H9 (cell line): ENCODE data around the gene APOM. TPM values are rescaled to one million over a fixed set of nuclear protein-coding genes. Genes with fewer than 3 reads are reported as not detected.

ENCODE experiments used
- DNase-seq: peaks from one replicate; pipeline ENCODE4 v3.0.0-alpha.2; 2017
- H2AFZ ChIP-seq: one replicate; pipeline ENCODE4 v1.6.1; 2013; ENCODE audit warnings: mild to moderate bottlenecking, low read length, control low read depth, moderate library complexity
- H2AK5ac ChIP-seq: 2 replicates; pipeline ENCODE4 v1.6.1; 2013; ENCODE audit warnings: low read length, control low read depth, mixed read lengths; ENCODE audit not compliant: insufficient read length
- H2BK120ac ChIP-seq: one replicate; pipeline ENCODE4 v1.6.1; 2013; ENCODE audit warnings: low read depth, mild to moderate bottlenecking, low read length, control low read depth, inconsistent platforms; ENCODE audit not compliant: poor library complexity, severe bottlenecking
- H2BK12ac ChIP-seq: 2 replicates; pipeline ENCODE4 v1.6.1; 2013; ENCODE audit warnings: low read length, control low read depth, mixed read lengths, low read depth; ENCODE audit not compliant: insufficient read length
- H2BK15ac ChIP-seq: 2 replicates; pipeline ENCODE4 v1.6.1; 2013; ENCODE audit warnings: low read depth, low read length, control low read depth
- H2BK20ac ChIP-seq: one replicate; pipeline ENCODE4 v1.6.1; 2013; ENCODE audit warnings: low read depth, mild to moderate bottlenecking, low read length, control low read depth, inconsistent platforms; ENCODE audit not compliant: poor library complexity, severe bottlenecking
- H2BK5ac ChIP-seq: 2 replicates; pipeline ENCODE4 v1.6.1; 2013; ENCODE audit warnings: low read length, control low read depth, mixed read lengths; ENCODE audit not compliant: insufficient read length
- H3K14ac ChIP-seq: 2 replicates; pipeline ENCODE4 v1.6.1; 2013; ENCODE audit warnings: low read length, control low read depth; ENCODE audit not compliant: insufficient read depth
- H3K18ac ChIP-seq: 2 replicates; pipeline ENCODE4 v1.6.1; 2013; ENCODE audit warnings: low read depth, mild to moderate bottlenecking, mixed read lengths, low read length, control low read depth; ENCODE audit not compliant: insufficient read length
- H3K23ac ChIP-seq: 2 replicates; pipeline ENCODE4 v1.6.1; 2013; ENCODE audit warnings: low read length, control low read depth, mixed read lengths, low read depth; ENCODE audit not compliant: insufficient read length
- H3K23me2 ChIP-seq: 2 replicates; pipeline ENCODE4 v1.6.1; 2013; ENCODE audit warnings: low read depth, mild to moderate bottlenecking, mixed read lengths, low read length, control low read depth; ENCODE audit not compliant: insufficient read length, poor library complexity, severe bottlenecking
- H3K27ac ChIP-seq: 2 replicates; pipeline ENCODE4 v1.5.1; 2013; ENCODE audit warnings: low read length, control low read depth, mixed read lengths, low read depth; ENCODE audit not compliant: insufficient read length
- H3K27me3 ChIP-seq: 2 replicates; pipeline ENCODE4 v1.6.1; 2013; ENCODE audit warnings: low read length, control low read depth, inconsistent platforms; ENCODE audit not compliant: insufficient read depth
- H3K4ac ChIP-seq: 2 replicates; pipeline ENCODE4 v1.6.1; 2013; ENCODE audit warnings: low read depth, mild to moderate bottlenecking, control low read depth, inconsistent platforms, low read length, moderate library complexity
- H3K4me1 ChIP-seq: 2 replicates; pipeline ENCODE4 v1.6.1; 2013; ENCODE audit warnings: low read length, control low read depth, inconsistent platforms; ENCODE audit not compliant: insufficient read depth
- H3K4me2 ChIP-seq: 2 replicates; pipeline ENCODE4 v1.6.1; 2013; ENCODE audit warnings: low read length, control low read depth, mixed read lengths; ENCODE audit not compliant: insufficient read length, insufficient read depth
- H3K56ac ChIP-seq: 2 replicates; pipeline ENCODE4 v1.6.1; 2013; ENCODE audit warnings: low read depth, mild to moderate bottlenecking, mixed read lengths, low read length, control low read depth; ENCODE audit not compliant: insufficient read length
- H3K79me1 ChIP-seq: 2 replicates; pipeline ENCODE4 v1.6.1; 2013; ENCODE audit warnings: low read depth, mild to moderate bottlenecking, moderate library complexity, low read length, control low read depth, inconsistent platforms; ENCODE audit not compliant: insufficient read depth, poor library complexity, severe bottlenecking
- H3K79me2 ChIP-seq: 2 replicates; pipeline ENCODE4 v1.6.1; 2013; ENCODE audit warnings: low read length, control low read depth, inconsistent platforms; ENCODE audit not compliant: insufficient read depth
- H3K9ac ChIP-seq: 2 replicates; pipeline ENCODE4 v1.6.1; 2013; ENCODE audit warnings: low read length, control low read depth, mixed read lengths; ENCODE audit not compliant: insufficient read length; ENCODE audit errors: extremely low read depth
- H3K9me3 ChIP-seq: one replicate; pipeline ENCODE4 v1.6.1; 2013; ENCODE audit warnings: low read depth, low read length, inconsistent platforms; ENCODE audit not compliant: control insufficient read depth
- H3T11ph ChIP-seq: one replicate; pipeline ENCODE4 v1.6.1; 2013; ENCODE audit warnings: mild to moderate bottlenecking, low read length, control low read depth, inconsistent platforms
- H4K20me1 ChIP-seq: one replicate; pipeline ENCODE4 v1.6.1; 2013; ENCODE audit not compliant: control insufficient read depth, insufficient read length, insufficient read depth
- H4K5ac ChIP-seq: 2 replicates; pipeline ENCODE4 v1.6.1; 2013; ENCODE audit warnings: low read depth, mild to moderate bottlenecking, mixed read lengths, low read length, control low read depth; ENCODE audit not compliant: insufficient read length
- H4K8ac ChIP-seq: replicated peaks from 2 replicates; pipeline ENCODE4 v1.6.1; 2013; ENCODE audit warnings: low read length, control low read depth, mixed read lengths, low read depth; ENCODE audit not compliant: insufficient read length
- H4K91ac ChIP-seq: 2 replicates; pipeline ENCODE4 v1.6.1; 2013; ENCODE audit warnings: low read depth, mild to moderate bottlenecking, moderate library complexity, mixed read lengths, low read length, control low read depth; ENCODE audit not compliant: insufficient read length
- H3K27ac Mint-ChIP-seq, 3 experiments: 2 replicates in 2 of 3; 3 replicates in 1 of 3; pipeline ENCODE4 v1.8.0; 2020 to 2021; ENCODE audit warnings: mixed read lengths in 3 of 3, mild to moderate bottlenecking in 1 of 3, moderate library complexity in 1 of 3
- H3K27me3 Mint-ChIP-seq: 2 replicates; pipeline ENCODE4 v1.8.0; 2021; ENCODE audit warnings: low read depth, mild to moderate bottlenecking, moderate library complexity, mixed read lengths
- H3K36me3 Mint-ChIP-seq, 3 experiments: 2 replicates in 2 of 3; 3 replicates in 1 of 3; pipeline ENCODE4 v1.8.0; 2020 to 2021; ENCODE audit warnings: low read depth in 3 of 3, mixed read lengths in 3 of 3; ENCODE audit not compliant: insufficient read depth in 1 of 3
- H3K4me1 Mint-ChIP-seq, 2 experiments: 2 replicates each; pipeline ENCODE4 v1.8.0; 2020; ENCODE audit warnings: mixed read lengths in 2 of 2
- H3K4me3 Mint-ChIP-seq, 2 experiments: 2 replicates in 1 of 2; 3 replicates in 1 of 2; pipeline ENCODE4 v1.8.0; 2020 to 2021; ENCODE audit warnings: mild to moderate bottlenecking in 2 of 2, mixed read lengths in 2 of 2, moderate library complexity in 1 of 2
- H3K9me3 Mint-ChIP-seq, 2 experiments: 2 replicates in 1 of 2; 3 replicates in 1 of 2; pipeline ENCODE4 v1.8.0; 2020; ENCODE audit warnings: mild to moderate bottlenecking in 2 of 2, mixed read lengths in 2 of 2, moderate library complexity in 1 of 2
- WGBS: extraction: QIAGEN DNeasy Blood & Tissue Kit; methylation state at CpG from one replicate; pipeline ENCODE4 v1.1.7; 2013; ENCODE audit warnings: missing lambda C conversion rate, low lambda C conversion rate, mixed read lengths; ENCODE audit not compliant: insufficient read length; ENCODE audit errors: extremely low coverage; 5-methylcytosine and 5-hydroxymethylcytosine counted together
- total RNA-seq: library from RNA; stranded (reverse); gene quantifications from 2 replicates; pipeline ENCODE4 v1.2.1, GENCODE V29; 2021
- TF ChIP-seq, protein P1 (sequence below): fragments of 200-600 bp; sonication (generic); conservative IDR thresholded peaks from 3 replicates; pipeline ENCODE4 v1.8.0; 2021; ENCODE audit warnings: antibody characterized with exemption, mild to moderate bottlenecking

APOM gene
- total RNA-seq, 1 experiment from 2014 or later: 3.6 TPM

DNA sequence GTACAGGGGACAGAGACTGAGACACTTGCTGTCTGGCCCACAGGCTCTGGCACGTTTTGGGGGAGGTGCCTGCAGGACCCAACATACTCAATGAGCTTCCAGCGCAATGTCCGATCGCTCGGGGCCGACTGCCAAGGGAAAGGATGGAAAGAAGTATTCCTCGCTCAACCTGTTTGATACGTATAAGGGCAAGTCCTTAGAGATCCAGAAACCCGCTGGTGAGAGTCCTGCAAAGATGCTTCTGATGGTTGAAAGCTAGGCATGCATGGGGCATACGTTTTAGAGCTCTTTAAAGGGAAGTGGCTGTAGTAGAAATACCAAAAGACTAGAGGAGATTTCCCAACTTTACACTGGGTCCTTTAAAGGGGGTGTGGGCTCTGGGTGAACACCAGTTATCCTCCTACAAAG lies 33.0 kb upstream of the APOM start:
- Mint-ChIP-seq H3K27ac (peak overlapping the region; percentile 32 to 99 (median 98); a peak in 6 of 7 replicates), H3K4me1 (peaks cover 14 to 16% of the 10 kb centered on the region in 2 experiments), H3K9me3 (no peaks in the 10 kb centered on the region; a peak in 1 of 5 replicates), H3K27me3 (no peaks in the 10 kb centered on the region; the same call in 1 of the 2 replicates), H3K36me3 (peaks cover 60 to 66% (median 66%) of the 10 kb centered on the region in 3 experiments), H3K4me3 (peak overlapping the region; percentile 93 to 98)
- no peak overlapping the region for H4K5ac ChIP-seq
- H2BK20ac ChIP-seq: no peak overlapping the region
- DNase-seq: no peak
- no peak overlapping the region for H2BK120ac ChIP-seq
- H3K9me3 ChIP-seq: no peaks in the 10 kb centered on the region
- H4K20me1 ChIP-seq: no peaks in the 10 kb centered on the region
- H3K4ac ChIP-seq: no peak overlapping the region
- H3K79me1 ChIP-seq: peaks cover 5% of the 10 kb centered on the region
- no peak overlapping the region for H3K56ac ChIP-seq
- no peak overlapping the region for H3K27ac ChIP-seq
- WGBS: no CpG with 5 or more reads among the region's 10 CpGs
- H3K4me1 ChIP-seq: peaks cover 3% of the 10 kb centered on the region; the same call in 1 of the 2 replicates
- no peak overlapping the region for H3K18ac ChIP-seq
- H3K27me3 ChIP-seq: no peaks in the 10 kb centered on the region
- no peak overlapping the region for H3T11ph ChIP-seq
- H2BK15ac ChIP-seq: no peak overlapping the region
- H3K23ac ChIP-seq: no peak overlapping the region
- H2BK12ac ChIP-seq: no peak overlapping the region
- H4K8ac ChIP-seq: no peak overlapping the region
- H3K4me2 ChIP-seq: peak overlapping the region; percentile 92
- no peak overlapping the region for H3K14ac ChIP-seq
- no peak overlapping the region for H4K91ac ChIP-seq
- H3K79me2 ChIP-seq: peaks cover 20% of the 10 kb centered on the region
- no peak overlapping the region for H3K9ac ChIP-seq
- H3K23me2 ChIP-seq: peaks cover 8% of the 10 kb centered on the region
- no peak overlapping the region for H2AK5ac ChIP-seq
- no peak overlapping the region for H2AFZ ChIP-seq
- H2BK5ac ChIP-seq: no peak overlapping the region
- TF ChIP-seq, protein P1, sequence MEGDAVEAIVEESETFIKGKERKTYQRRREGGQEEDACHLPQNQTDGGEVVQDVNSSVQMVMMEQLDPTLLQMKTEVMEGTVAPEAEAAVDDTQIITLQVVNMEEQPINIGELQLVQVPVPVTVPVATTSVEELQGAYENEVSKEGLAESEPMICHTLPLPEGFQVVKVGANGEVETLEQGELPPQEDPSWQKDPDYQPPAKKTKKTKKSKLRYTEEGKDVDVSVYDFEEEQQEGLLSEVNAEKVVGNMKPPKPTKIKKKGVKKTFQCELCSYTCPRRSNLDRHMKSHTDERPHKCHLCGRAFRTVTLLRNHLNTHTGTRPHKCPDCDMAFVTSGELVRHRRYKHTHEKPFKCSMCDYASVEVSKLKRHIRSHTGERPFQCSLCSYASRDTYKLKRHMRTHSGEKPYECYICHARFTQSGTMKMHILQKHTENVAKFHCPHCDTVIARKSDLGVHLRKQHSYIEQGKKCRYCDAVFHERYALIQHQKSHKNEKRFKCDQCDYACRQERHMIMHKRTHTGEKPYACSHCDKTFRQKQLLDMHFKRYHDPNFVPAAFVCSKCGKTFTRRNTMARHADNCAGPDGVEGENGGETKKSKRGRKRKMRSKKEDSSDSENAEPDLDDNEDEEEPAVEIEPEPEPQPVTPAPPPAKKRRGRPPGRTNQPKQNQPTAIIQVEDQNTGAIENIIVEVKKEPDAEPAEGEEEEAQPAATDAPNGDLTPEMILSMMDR: no peak
